HepG2 (cell line): ENCODE data around the gene SECTM1. TPM values are rescaled to one million over a fixed set of nuclear protein-coding genes. Genes with fewer than 3 reads are reported as not detected.

ENCODE experiments used
- GPN1 ChIP-seq: sonication (generic); formaldehyde crosslinking; IDR thresholded peaks from 2 replicates; pipeline ENCODE4 v1.5.1; 2020; ENCODE audit warnings: missing genetic modification reagents, borderline replicate concordance
- HOXA5 ChIP-seq: sonication (generic); formaldehyde crosslinking; IDR thresholded peaks from 2 replicates; pipeline ENCODE4 v1.4.0; 2020; ENCODE audit warnings: missing genetic modification reagents
- IRF1 ChIP-seq: sonication (generic); formaldehyde crosslinking; IDR thresholded peaks from 2 replicates; pipeline ENCODE4 v1.4.0; 2020; ENCODE audit warnings: low read depth, mild to moderate bottlenecking, missing genetic modification reagents
- MTA3 ChIP-seq: sonication (generic); formaldehyde crosslinking; IDR thresholded peaks from 2 replicates; pipeline ENCODE4 v1.4.0; 2020; ENCODE audit warnings: missing genetic modification reagents
- MTF2 ChIP-seq: sonication (generic); formaldehyde crosslinking; IDR thresholded peaks from 2 replicates; pipeline ENCODE4 v1.5.0; 2020; ENCODE audit warnings: missing genetic modification reagents, borderline replicate concordance
- MYC ChIP-seq: sonication (generic); formaldehyde crosslinking; IDR thresholded peaks from 2 replicates; pipeline ENCODE4 v1.9.0; 2021; ENCODE audit warnings: missing genetic modification reagents, borderline replicate concordance
- RARA ChIP-seq: IDR thresholded peaks from 2 replicates; pipeline ENCODE4 v1.6.1; 2016; ENCODE audit warnings: missing genetic modification reagents, missing compliant biosample characterization
- RXRA ChIP-seq: sonication (generic); formaldehyde crosslinking; IDR thresholded peaks from 2 replicates; pipeline ENCODE4 v1.5.1; 2020; ENCODE audit warnings: missing genetic modification reagents
- SMC3 ChIP-seq: IDR thresholded peaks from 2 replicates; pipeline ENCODE4 v1.6.1; 2011; ENCODE audit warnings: low read length, improper control_type of control experiment
- TARDBP ChIP-seq: sonication (generic); formaldehyde crosslinking; IDR thresholded peaks from 2 replicates; pipeline ENCODE4 v1.8.0; 2022; ENCODE audit warnings: mild to moderate bottlenecking, missing genetic modification reagents
- TBP ChIP-seq: sonication (generic); formaldehyde crosslinking; IDR thresholded peaks from 2 replicates; pipeline ENCODE4 v1.5.0; 2020; ENCODE audit warnings: missing genetic modification reagents
- TRAFD1 ChIP-seq: sonication (generic); formaldehyde crosslinking; IDR thresholded peaks from 2 replicates; pipeline ENCODE4 v1.5.1; 2020; ENCODE audit warnings: missing genetic modification reagents, mild to moderate bottlenecking, borderline replicate concordance
- TSC22D2 ChIP-seq: sonication (generic); formaldehyde crosslinking; IDR thresholded peaks from 2 replicates; pipeline ENCODE4 v1.5.1; 2020; ENCODE audit warnings: missing genetic modification reagents, mild to moderate bottlenecking, borderline replicate concordance
- U2AF1 ChIP-seq: fragments of 200-400 bp; formaldehyde crosslinking; optimal IDR thresholded peaks from 2 replicates; pipeline ENCODE3; 2017; ENCODE audit warnings: mild to moderate bottlenecking, low read depth, low read length
- ZBTB37 ChIP-seq: sonication (generic); formaldehyde crosslinking; IDR thresholded peaks from 2 replicates; pipeline ENCODE4 v1.4.0; 2020; ENCODE audit warnings: mild to moderate bottlenecking, missing genetic modification reagents
- ZMAT3 ChIP-seq: sonication (generic); formaldehyde crosslinking; conservative IDR thresholded peaks from 2 replicates; pipeline ENCODE4 v1.7.0; 2021; ENCODE audit warnings: missing genetic modification reagents
- ZNF160 ChIP-seq: sonication (generic); formaldehyde crosslinking; IDR thresholded peaks from 2 replicates; pipeline ENCODE4 v1.8.0; 2022; ENCODE audit warnings: mild to moderate bottlenecking, inconsistent platforms, missing genetic modification reagents
- ZNF547 ChIP-seq: sonication (generic); formaldehyde crosslinking; IDR thresholded peaks from 2 replicates; pipeline ENCODE4 v1.5.1; 2020; ENCODE audit warnings: mild to moderate bottlenecking, missing genetic modification reagents
- ZNF614 ChIP-seq: IDR thresholded peaks from 2 replicates; pipeline ENCODE4 v1.6.1; 2018; ENCODE audit warnings: missing biosample characterization, missing genetic modification reagents, inconsistent platforms, borderline replicate concordance
- ZNF615 ChIP-seq: sonication (generic); formaldehyde crosslinking; IDR thresholded peaks from 2 replicates; pipeline ENCODE4 v1.5.0; 2020; ENCODE audit warnings: mild to moderate bottlenecking, missing genetic modification reagents, borderline replicate concordance
- ZNF773 ChIP-seq: sonication (generic); formaldehyde crosslinking; IDR thresholded peaks from 2 replicates; pipeline ENCODE4 v1.4.0; 2020; ENCODE audit warnings: missing genetic modification reagents, borderline replicate concordance
- ZNF891 ChIP-seq: sonication (generic); formaldehyde crosslinking; IDR thresholded peaks from 2 replicates; pipeline ENCODE4 v1.5.0; 2020; ENCODE audit warnings: mild to moderate bottlenecking, missing genetic modification reagents
- polyA plus RNA-seq, 8 experiments: library from polyadenylated mRNA; depleted of rRNA in 3 of 8; stranded (reverse) in 7 of 8; unstranded in 1 of 8; fragments of >200 nt; fragmentation: Illumina TruSeq in 4 of 8; extraction: Trizol in 4 of 8; gene quantifications; 2 replicates each; pipeline versions ENCODE4 v1.2.1 to v1.2.3, GENCODE V29; 2011 to 2016; ENCODE audit warnings: low read depth in 4 of 8, missing spikeins in 1 of 8, mixed read lengths in 1 of 8; ENCODE audit not compliant: insufficient read depth in 1 of 8
- total RNA-seq, 5 experiments: library from RNA; depleted of rRNA; stranded (reverse); fragments of >200 nt; fragmentation: Illumina TruSeq; extraction: Trizol; gene quantifications; 2 replicates each; pipeline ENCODE4 v1.2.3, GENCODE V29; 2016; ENCODE audit warnings: low read depth in 1 of 5

Gene SECTM1
- total and polyA plus RNA-seq, 2 of the 13 experiments (the other 11 are each of a cell fraction or from before 2014, with no cell fraction given): 3.5 to 5.3 TPM

DNA sequence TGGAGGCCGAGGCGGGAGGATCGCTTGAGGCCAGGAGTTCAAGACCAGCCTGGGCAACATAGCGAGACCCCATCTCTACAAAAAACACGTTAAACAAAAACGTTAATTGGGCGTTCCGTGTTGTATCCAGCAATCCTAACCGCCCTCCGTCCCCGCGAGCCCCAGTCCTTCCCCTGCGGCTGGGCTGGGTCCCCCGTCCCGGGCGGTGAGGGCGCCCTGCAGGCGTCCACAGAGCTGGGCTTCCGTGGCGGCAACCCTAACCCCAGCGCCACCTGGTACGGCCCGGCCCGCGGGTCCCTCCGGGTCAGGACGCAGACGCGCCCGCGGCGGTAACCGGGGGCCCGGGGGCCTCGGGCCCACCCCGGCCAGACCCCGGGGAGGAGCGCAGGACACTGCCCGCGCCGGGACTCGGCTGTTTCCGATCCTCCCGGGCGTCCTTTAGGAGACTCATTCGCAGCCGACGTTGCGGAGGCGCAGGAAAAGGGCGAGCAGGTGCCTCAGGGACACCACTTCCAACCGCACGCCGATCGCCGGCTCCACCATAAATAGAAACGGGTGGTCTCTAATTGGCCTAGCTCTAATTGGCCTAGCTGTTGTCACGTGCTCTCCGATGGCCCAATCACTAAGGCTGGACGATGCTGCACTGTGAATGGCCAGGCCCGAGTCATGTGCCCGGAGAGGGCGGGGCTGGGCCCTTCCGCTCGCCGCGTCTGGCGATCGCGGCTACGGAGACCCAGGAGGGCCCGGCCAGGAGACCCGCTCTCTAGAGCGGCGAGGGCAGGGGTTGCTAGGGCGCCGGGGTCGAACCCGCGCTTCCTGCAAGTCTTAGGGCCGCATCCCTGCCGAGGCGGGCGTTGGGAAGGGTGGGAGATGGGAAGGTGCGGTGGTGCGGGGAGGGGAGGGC, 41.1 kb downstream of the SECTM1 start (continued):
- peak; percentile 80; the same call in 1 of the 2 replicates for TF ChIP-seq MTF2 (CRISPR knock-in tag)
- TF ChIP-seq ZNF160: no peak; the same call in 1 of the 2 replicates
- TF ChIP-seq SMC3: no peak
- TF ChIP-seq ZNF615 (CRISPR knock-in tag): peak; percentile 74; the same call in 1 of the 2 replicates
- TF ChIP-seq ZBTB37 (CRISPR knock-in tag): no peak
- peak; percentile 34 for TF ChIP-seq RARA
- peak; percentile 80 for TF ChIP-seq ZNF614 (CRISPR knock-in tag)
- no peak for TF ChIP-seq GPN1
- TF ChIP-seq U2AF1: no peak
- 0 out of 2 replicates have a peak, but pooled peaks have one; percentile 4 for TF ChIP-seq MTA3 (CRISPR knock-in tag)
- no peak for TF ChIP-seq IRF1
- peak; percentile 85 for TF ChIP-seq MYC (CRISPR knock-in tag)
- peak; percentile 57; the same call in 1 of the 2 replicates for TF ChIP-seq ZMAT3 (CRISPR knock-in tag)
- TF ChIP-seq TARDBP: peak; percentile 52; the same call in 1 of the 2 replicates
- no peak for TF ChIP-seq TBP (CRISPR knock-in tag)
- TF ChIP-seq ZNF547 (CRISPR knock-in tag): 0 out of 2 replicates have a peak, but pooled peaks have one; percentile 72
- peak; percentile 22; the same call in 1 of the 2 replicates for TF ChIP-seq TSC22D2 (CRISPR knock-in tag)
- TF ChIP-seq ZNF891 (CRISPR knock-in tag): no peak; the same call in 1 of the 2 replicates
- TF ChIP-seq TRAFD1: no peak
- peak; percentile 84 for TF ChIP-seq RXRA (CRISPR knock-in tag)
- 0 out of 2 replicates have a peak, but pooled peaks have one; percentile 24 for TF ChIP-seq ZNF773 (CRISPR knock-in tag)
- TF ChIP-seq HOXA5: peak; percentile 94
